Measurements from ENCODE around the gene LGALS9B. TPM values are rescaled to one million over a fixed set of nuclear protein-coding genes. Genes with fewer than 3 reads are reported as not detected.
"Not testable (repeated sequence)": the region's sequence is repeated elsewhere in the genome, so short reads cannot be mapped to it uniquely, and the experiment has no call there.

LGALS9B gene
- total RNA-seq, 1 donor from 2014 or later = not detected

- H3K27me3 Mint-ChIP-seq; intact Hi-C loops (cut with micrococcal nuclease); H3K27ac Mint-ChIP-seq; H3K4me1 Mint-ChIP-seq; H3K36me3 Mint-ChIP-seq (ENCODE audit: low read depth); H3K4me3 Mint-ChIP-seq; H3K9me3 Mint-ChIP-seq; DNase-seq: not testable (repeated sequence)
Observed at GRCh38 chr17:20453820-20454434, 13.4 kb downstream of the LGALS9B start.

- H3K4me3 Mint-ChIP-seq; H3K27me3 Mint-ChIP-seq; H3K4me1 Mint-ChIP-seq; intact Hi-C loops (cut with micrococcal nuclease); H3K27ac Mint-ChIP-seq; H3K36me3 Mint-ChIP-seq (ENCODE audit: low read depth); H3K9me3 Mint-ChIP-seq: not testable (repeated sequence)
- DNase-seq = peak; percentile 81
Observed at GRCh38 chr17:20450852-20451251, 16.5 kb downstream of the LGALS9B start.

GRCh38 chr17:20447534-20448321 is 19.6 kb downstream of the LGALS9B start:
- H3K4me3 Mint-ChIP-seq; H3K36me3 Mint-ChIP-seq (ENCODE audit: low read depth); intact Hi-C loops (cut with micrococcal nuclease); H3K9me3 Mint-ChIP-seq; H3K27ac Mint-ChIP-seq; DNase-seq; H3K27me3 Mint-ChIP-seq; H3K4me1 Mint-ChIP-seq: not testable (repeated sequence)

GRCh38 chr17:20446895-20447294 is 20.4 kb downstream of the LGALS9B start:
- H3K4me3 Mint-ChIP-seq; H3K36me3 Mint-ChIP-seq (ENCODE audit: low read depth); DNase-seq; intact Hi-C loops (cut with micrococcal nuclease); H3K27me3 Mint-ChIP-seq; H3K4me1 Mint-ChIP-seq; H3K27ac Mint-ChIP-seq; H3K9me3 Mint-ChIP-seq: not testable (repeated sequence)

- H3K4me3 Mint-ChIP-seq; intact Hi-C loops (cut with micrococcal nuclease); H3K4me1 Mint-ChIP-seq; H3K27ac Mint-ChIP-seq; H3K9me3 Mint-ChIP-seq; H3K27me3 Mint-ChIP-seq; H3K36me3 Mint-ChIP-seq (ENCODE audit: low read depth): not testable (repeated sequence)
- DNase-seq = peak; percentile 17
Observed at GRCh38 chr17:20444581-20445236, 22.6 kb downstream of the LGALS9B start.

GRCh38 chr17:20444173-20444572 is 23.2 kb downstream of the LGALS9B start:
- DNase-seq; H3K27me3 Mint-ChIP-seq; intact Hi-C loops (cut with micrococcal nuclease); H3K4me3 Mint-ChIP-seq; H3K27ac Mint-ChIP-seq; H3K9me3 Mint-ChIP-seq; H3K4me1 Mint-ChIP-seq; H3K36me3 Mint-ChIP-seq (ENCODE audit: low read depth): not testable (repeated sequence)

GRCh38 chr17:20443632-20444031 is 23.7 kb downstream of the LGALS9B start:
- H3K4me3 Mint-ChIP-seq; H3K27me3 Mint-ChIP-seq; DNase-seq; H3K27ac Mint-ChIP-seq; H3K9me3 Mint-ChIP-seq; H3K4me1 Mint-ChIP-seq; intact Hi-C loops (cut with micrococcal nuclease); H3K36me3 Mint-ChIP-seq (ENCODE audit: low read depth): not testable (repeated sequence)

GRCh38 chr17:20440665-20441064 is 26.7 kb downstream of the LGALS9B start:
- H3K4me3 Mint-ChIP-seq; H3K27me3 Mint-ChIP-seq; H3K4me1 Mint-ChIP-seq; H3K27ac Mint-ChIP-seq; intact Hi-C loops (cut with micrococcal nuclease); H3K36me3 Mint-ChIP-seq (ENCODE audit: low read depth); H3K9me3 Mint-ChIP-seq: not testable (repeated sequence)
- DNase-seq = peak; percentile 39

- H3K36me3 Mint-ChIP-seq (ENCODE audit: low read depth); H3K4me1 Mint-ChIP-seq; H3K27me3 Mint-ChIP-seq; intact Hi-C loops (cut with micrococcal nuclease); H3K9me3 Mint-ChIP-seq; H3K4me3 Mint-ChIP-seq; H3K27ac Mint-ChIP-seq: not testable (repeated sequence)
- DNase-seq = peak; percentile 13
Observed at GRCh38 chr17:20435166-20435565, 32.2 kb downstream of the LGALS9B start.

GRCh38 chr17:20433382-20433781 is 34.0 kb downstream of the LGALS9B start:
- H3K36me3 Mint-ChIP-seq (ENCODE audit: low read depth); H3K27me3 Mint-ChIP-seq; H3K9me3 Mint-ChIP-seq; H3K4me3 Mint-ChIP-seq; intact Hi-C loops (cut with micrococcal nuclease); H3K27ac Mint-ChIP-seq; H3K4me1 Mint-ChIP-seq: not testable (repeated sequence)
- peak; percentile 26 for DNase-seq

GRCh38 chr17:20427264-20427663 is 40.1 kb downstream of the LGALS9B start:
- intact Hi-C loops (cut with micrococcal nuclease); H3K36me3 Mint-ChIP-seq (ENCODE audit: low read depth); DNase-seq; H3K9me3 Mint-ChIP-seq; H3K27me3 Mint-ChIP-seq; H3K4me1 Mint-ChIP-seq; H3K27ac Mint-ChIP-seq; H3K4me3 Mint-ChIP-seq: not testable (repeated sequence)

- H3K9me3 Mint-ChIP-seq; H3K36me3 Mint-ChIP-seq (ENCODE audit: low read depth); H3K27ac Mint-ChIP-seq; H3K4me3 Mint-ChIP-seq; intact Hi-C loops (cut with micrococcal nuclease); H3K27me3 Mint-ChIP-seq; DNase-seq; H3K4me1 Mint-ChIP-seq: not testable (repeated sequence)
Observed at GRCh38 chr17:20422826-20423225, 44.5 kb downstream of the LGALS9B start.

- intact Hi-C loops (cut with micrococcal nuclease); H3K36me3 Mint-ChIP-seq (ENCODE audit: low read depth); DNase-seq; H3K4me3 Mint-ChIP-seq; H3K27ac Mint-ChIP-seq; H3K27me3 Mint-ChIP-seq; H3K9me3 Mint-ChIP-seq; H3K4me1 Mint-ChIP-seq: not testable (repeated sequence)
Observed at GRCh38 chr17:20418838-20419237, 48.5 kb downstream of the LGALS9B start.

GRCh38 chr17:20417492-20418080 is 49.8 kb downstream of the LGALS9B start:
- H3K36me3 Mint-ChIP-seq (ENCODE audit: low read depth); intact Hi-C loops (cut with micrococcal nuclease); H3K4me3 Mint-ChIP-seq; H3K27ac Mint-ChIP-seq; H3K9me3 Mint-ChIP-seq; H3K4me1 Mint-ChIP-seq; H3K27me3 Mint-ChIP-seq; DNase-seq: not testable (repeated sequence)

Data from activated CD4-positive, alpha-beta T cell treated with anti-CD3 and anti-CD28 coated beads, Interleukin-2, amount 10 ng/mL, durations not matched to agents 24 days and 14 days (primary cell).